Activated T-cell treated with anti-CD3 and anti-CD28 coated beads, Interleukin-2, amount 50 U/mL, for 72 hours (primary cell): ENCODE measurements around the gene BAG5. TPM values are rescaled to one million over a fixed set of nuclear protein-coding genes. Genes with fewer than 3 reads are reported as not detected.

ENCODE experiments used
- ATAC-seq, 2 donors: fragments of 150-1000 bp; cut with Tn5 transposase; replicated peaks in 1 of 2; 2 replicates each; pipeline ENCODE4 v1.10.0; 2021; ENCODE audit warnings: moderate library complexity in 2 of 2, mild to moderate bottlenecking in 1 of 2
- DNase-seq, 2 donors: peaks; one replicate each; pipeline ENCODE4 v3.0.0; 2021 to 2022; ENCODE audit warnings: mixed read lengths in 1 of 2
- H3K27ac Mint-ChIP-seq: one replicate; pipeline ENCODE4 v1.8.0; 2022; ENCODE audit warnings: mild to moderate bottlenecking, moderate library complexity, mixed read lengths
- H3K27me3 Mint-ChIP-seq: one replicate; pipeline ENCODE4 v1.8.0; 2022; ENCODE audit warnings: low read depth, mixed read lengths
- H3K36me3 Mint-ChIP-seq, 2 donors: one replicate each; pipeline ENCODE4 v1.8.0; 2022; ENCODE audit warnings: mixed read lengths in 2 of 2, mild to moderate bottlenecking in 1 of 2; ENCODE audit not compliant: insufficient read depth in 2 of 2
- H3K4me1 Mint-ChIP-seq: one replicate; pipeline ENCODE4 v1.8.0; 2022; ENCODE audit warnings: low read depth, mixed read lengths
- H3K4me3 Mint-ChIP-seq, 2 donors: one replicate each; pipeline ENCODE4 v1.8.0; 2022; ENCODE audit warnings: mild to moderate bottlenecking in 2 of 2, mixed read lengths in 2 of 2, moderate library complexity in 2 of 2
- H3K9me3 Mint-ChIP-seq, 2 donors: one replicate each; pipeline ENCODE4 v1.8.0; 2022; ENCODE audit warnings: mixed read lengths in 2 of 2
- total RNA-seq, 2 donors: library from RNA; stranded (reverse); gene quantifications; one replicate each; pipeline ENCODE4 v1.2.3, GENCODE V29; 2022

The BAG5 gene
- total RNA-seq, 2 donors from 2014 or later = 29.3 TPM

DNA sequence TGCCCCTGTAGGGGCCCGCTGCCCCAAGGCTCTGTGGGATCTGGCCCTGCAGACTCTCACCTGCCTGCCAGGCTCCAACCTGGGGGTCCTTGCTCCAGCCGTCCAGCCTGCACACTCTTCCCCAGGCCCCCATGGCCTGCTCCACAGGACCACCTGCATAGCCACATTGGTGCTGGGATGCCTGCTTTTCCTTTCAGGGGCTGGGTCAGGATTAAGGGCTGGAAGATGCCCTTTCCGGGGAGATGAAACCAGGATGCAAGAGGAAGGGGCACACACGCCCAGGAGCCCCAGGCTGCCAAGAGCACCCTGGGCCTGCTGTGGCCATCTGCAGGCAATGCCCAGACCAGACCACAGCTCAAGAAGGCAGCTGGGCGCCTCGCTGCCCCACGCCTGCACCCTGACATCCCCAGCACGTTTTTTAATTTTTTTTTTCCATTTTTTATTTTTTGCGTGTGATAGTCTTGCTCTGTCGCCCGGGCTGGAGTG is 15.0 kb downstream of the BAG5 start:
- DNase-seq (no peak), ATAC-seq (no peak)
- Mint-ChIP-seq H3K4me1 (no peaks in the 10 kb centered on the region), H3K4me3 (no peak overlapping the region), H3K27ac (no peak overlapping the region), H3K9me3 (no peaks in the 10 kb centered on the region), H3K36me3 (no peaks in the 10 kb centered on the region), H3K27me3 (no peaks in the 10 kb centered on the region)

GRCh38 chr14:103546652-103547454 is 15.6 kb downstream of the BAG5 start:
- Mint-ChIP-seq H3K4me1 (no peaks in the 10 kb centered on the region), H3K9me3 (no peaks in the 10 kb centered on the region)

GRCh38 chr14:103545915-103546651 is 16.4 kb downstream of the BAG5 start:
- Mint-ChIP-seq H3K9me3 (no peaks in the 10 kb centered on the region), H3K4me1 (no peaks in the 10 kb centered on the region)

More at GRCh38 chr14:103546652-103547454, 15.6 kb downstream of the BAG5 start:
- Mint-ChIP-seq H3K27ac (no peak overlapping the region), H3K4me3 (no peak overlapping the region), H3K27me3 (no peaks in the 10 kb centered on the region), H3K36me3 (no peaks in the 10 kb centered on the region)
- ATAC-seq = peak; percentile 74 to 79
- peak; percentile 77 to 81 for DNase-seq

DNA sequence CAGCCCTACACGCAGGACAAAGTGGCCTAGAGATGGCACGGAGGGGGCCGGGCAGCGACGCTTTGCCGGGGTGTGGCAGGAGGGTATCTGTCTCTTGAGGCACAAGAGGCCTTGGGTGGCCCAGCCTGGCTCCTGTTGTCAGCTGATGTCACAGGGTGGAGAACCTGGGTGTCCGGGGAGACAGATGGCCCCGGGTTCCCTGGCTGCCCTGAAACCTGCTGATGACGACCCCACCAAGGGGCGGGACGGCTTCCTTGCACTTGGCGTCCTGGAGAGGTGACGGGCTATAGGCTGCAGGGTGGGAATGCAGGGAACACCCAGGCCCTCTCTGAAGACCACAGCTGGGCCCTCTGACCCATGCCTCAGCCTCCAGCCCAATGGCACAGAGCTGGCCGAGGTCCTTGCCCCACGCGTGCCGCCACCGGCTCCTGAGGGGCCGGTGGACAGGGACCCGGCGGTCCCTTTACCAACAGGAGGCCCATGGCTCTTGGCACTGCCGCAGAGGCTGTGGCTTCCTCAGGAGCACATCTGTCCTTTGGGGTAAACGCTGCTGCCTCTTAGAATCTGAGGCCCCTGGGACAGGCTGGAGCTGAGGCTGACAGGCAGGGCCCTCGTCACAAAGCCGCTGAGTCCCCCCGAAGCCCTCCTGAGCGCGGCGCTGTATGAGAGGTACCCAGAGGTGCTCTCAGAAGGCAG is 17.1 kb downstream of the BAG5 start:
- H3K4me3 Mint-ChIP-seq = no peak overlapping the region
- H3K27ac Mint-ChIP-seq = no peak overlapping the region
- no peaks in the 10 kb centered on the region for H3K27me3 Mint-ChIP-seq
- no peak for ATAC-seq
- H3K36me3 Mint-ChIP-seq = no peaks in the 10 kb centered on the region
- DNase-seq = no peak
- no peaks in the 10 kb centered on the region for H3K9me3 Mint-ChIP-seq
- no peaks in the 10 kb centered on the region for H3K4me1 Mint-ChIP-seq

More at GRCh38 chr14:103545915-103546651, 16.4 kb downstream of the BAG5 start:
- no peak overlapping the region for H3K4me3 Mint-ChIP-seq
- no peak overlapping the region for H3K27ac Mint-ChIP-seq
- ATAC-seq (no peak), DNase-seq (no peak)
- H3K27me3 Mint-ChIP-seq = no peaks in the 10 kb centered on the region
- H3K36me3 Mint-ChIP-seq = no peaks in the 10 kb centered on the region

DNA sequence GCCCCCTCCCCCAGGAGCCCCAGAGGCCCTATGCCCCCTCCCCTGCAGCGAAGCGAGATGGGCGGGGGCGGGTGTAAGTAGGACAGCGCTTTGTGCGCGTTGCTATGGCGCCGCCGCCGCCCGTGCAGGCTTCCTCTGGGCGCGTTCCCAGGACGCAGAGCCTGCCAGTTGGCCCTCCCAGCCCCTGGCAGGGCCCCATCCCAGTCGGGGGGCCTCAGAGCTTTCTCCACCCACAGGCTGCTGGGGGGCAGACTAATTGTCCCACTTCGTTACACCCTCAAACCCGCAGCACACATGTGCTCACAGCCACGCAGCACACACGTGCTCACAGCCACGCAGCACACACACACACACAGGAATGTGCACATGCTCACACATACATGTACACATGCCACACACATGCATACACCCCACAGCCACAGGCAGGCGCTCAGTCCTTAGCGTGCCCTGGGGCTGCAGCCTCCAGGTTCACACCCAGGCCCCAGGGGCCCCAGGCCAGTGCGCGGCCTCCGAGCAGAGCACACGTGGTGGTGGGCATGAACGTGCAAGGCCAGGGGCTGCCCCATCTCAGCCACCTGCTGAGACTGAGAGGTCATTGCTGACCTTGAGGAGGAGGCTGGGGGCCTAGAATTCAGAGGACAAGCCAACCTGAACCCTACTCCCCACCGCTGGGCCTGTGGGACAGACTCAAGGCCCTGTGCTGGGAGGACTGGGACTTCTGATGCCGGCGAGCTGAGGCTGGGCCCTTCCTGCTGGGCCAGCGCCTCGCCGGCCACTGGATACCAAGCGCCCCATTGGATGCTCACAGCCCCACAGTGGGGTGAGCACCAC is 17.9 kb downstream of the BAG5 start:
- no peaks in the 10 kb centered on the region for H3K27me3 Mint-ChIP-seq
- no peaks in the 10 kb centered on the region for H3K36me3 Mint-ChIP-seq
- H3K9me3 Mint-ChIP-seq = no peaks in the 10 kb centered on the region
- DNase-seq (no peak), ATAC-seq (no peak)
- H3K4me1 Mint-ChIP-seq = no peaks in the 10 kb centered on the region
- no peak overlapping the region for H3K4me3 Mint-ChIP-seq
- no peak overlapping the region for H3K27ac Mint-ChIP-seq

DNA sequence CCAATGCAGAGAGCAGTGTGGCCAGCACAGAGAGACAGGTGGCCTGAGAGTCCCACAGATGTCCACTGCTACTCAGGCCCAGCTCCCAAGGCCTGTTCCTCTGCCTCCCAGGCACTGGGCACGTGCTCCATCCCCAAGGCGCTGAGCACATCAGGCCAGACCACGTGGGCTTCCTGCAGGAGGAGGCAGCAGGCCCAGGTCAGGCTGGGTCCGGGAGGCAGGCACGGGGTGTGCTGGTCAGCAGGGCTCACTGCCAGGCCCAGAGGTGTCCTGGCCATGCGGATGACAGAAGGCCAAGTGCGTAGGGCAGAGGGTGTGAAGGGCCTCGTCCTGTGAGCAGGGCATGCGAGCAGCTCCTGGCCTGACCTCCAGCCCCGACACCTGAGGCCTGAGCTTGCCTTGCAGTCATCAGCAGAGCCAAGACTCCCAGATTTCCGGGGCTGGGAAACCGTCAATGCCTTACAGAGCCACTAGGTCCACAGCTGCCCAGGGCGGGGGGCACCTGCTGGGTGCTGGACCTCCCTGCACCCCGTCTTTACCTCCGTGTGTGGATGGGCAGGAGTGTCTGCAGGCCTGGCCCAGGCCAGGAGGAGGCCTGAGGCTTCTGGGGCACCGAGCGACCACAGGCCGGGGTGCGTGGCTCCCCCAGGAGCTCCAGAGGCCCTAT is 18.6 kb downstream of the BAG5 start:
- no peaks in the 10 kb centered on the region for H3K27me3 Mint-ChIP-seq
- no peaks in the 10 kb centered on the region for H3K9me3 Mint-ChIP-seq
- H3K4me3 Mint-ChIP-seq = no peak overlapping the region
- DNase-seq (no peak), ATAC-seq (no peak)
- H3K4me1 Mint-ChIP-seq = no peaks in the 10 kb centered on the region
- H3K27ac Mint-ChIP-seq = no peak overlapping the region
- no peaks in the 10 kb centered on the region for H3K36me3 Mint-ChIP-seq

DNA sequence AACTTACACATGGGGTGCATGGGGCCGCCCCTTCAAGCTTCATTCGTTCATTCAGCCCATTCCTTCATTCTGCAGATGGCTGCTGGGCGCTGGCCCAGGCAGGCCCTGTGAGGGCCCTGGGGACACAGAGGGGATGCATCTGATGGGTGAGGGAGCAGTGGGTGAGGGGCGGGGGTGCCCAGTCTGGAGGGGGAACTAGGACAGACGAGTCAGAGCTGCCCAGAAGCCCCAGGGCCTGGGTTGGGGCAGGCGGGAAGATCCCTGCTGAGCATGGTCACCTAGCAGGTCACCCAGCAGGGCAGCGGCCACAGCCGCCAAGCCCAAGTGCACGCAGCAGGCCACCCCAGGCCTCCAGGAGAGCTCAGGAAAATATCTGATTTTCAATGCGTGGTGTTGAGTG is 19.3 kb downstream of the BAG5 start:
- H3K4me1 Mint-ChIP-seq = no peaks in the 10 kb centered on the region
- DNase-seq = no peak
- no peak overlapping the region for H3K4me3 Mint-ChIP-seq
- no peaks in the 10 kb centered on the region for H3K27me3 Mint-ChIP-seq
- ATAC-seq = no peak
- no peak overlapping the region for H3K27ac Mint-ChIP-seq
- no peaks in the 10 kb centered on the region for H3K9me3 Mint-ChIP-seq
- no peaks in the 10 kb centered on the region for H3K36me3 Mint-ChIP-seq

- no peak overlapping the region for H3K4me3 Mint-ChIP-seq
- ATAC-seq = no peak
Observed at GRCh38 chr14:103542605-103543088, 19.8 kb downstream of the BAG5 start.

DNA sequence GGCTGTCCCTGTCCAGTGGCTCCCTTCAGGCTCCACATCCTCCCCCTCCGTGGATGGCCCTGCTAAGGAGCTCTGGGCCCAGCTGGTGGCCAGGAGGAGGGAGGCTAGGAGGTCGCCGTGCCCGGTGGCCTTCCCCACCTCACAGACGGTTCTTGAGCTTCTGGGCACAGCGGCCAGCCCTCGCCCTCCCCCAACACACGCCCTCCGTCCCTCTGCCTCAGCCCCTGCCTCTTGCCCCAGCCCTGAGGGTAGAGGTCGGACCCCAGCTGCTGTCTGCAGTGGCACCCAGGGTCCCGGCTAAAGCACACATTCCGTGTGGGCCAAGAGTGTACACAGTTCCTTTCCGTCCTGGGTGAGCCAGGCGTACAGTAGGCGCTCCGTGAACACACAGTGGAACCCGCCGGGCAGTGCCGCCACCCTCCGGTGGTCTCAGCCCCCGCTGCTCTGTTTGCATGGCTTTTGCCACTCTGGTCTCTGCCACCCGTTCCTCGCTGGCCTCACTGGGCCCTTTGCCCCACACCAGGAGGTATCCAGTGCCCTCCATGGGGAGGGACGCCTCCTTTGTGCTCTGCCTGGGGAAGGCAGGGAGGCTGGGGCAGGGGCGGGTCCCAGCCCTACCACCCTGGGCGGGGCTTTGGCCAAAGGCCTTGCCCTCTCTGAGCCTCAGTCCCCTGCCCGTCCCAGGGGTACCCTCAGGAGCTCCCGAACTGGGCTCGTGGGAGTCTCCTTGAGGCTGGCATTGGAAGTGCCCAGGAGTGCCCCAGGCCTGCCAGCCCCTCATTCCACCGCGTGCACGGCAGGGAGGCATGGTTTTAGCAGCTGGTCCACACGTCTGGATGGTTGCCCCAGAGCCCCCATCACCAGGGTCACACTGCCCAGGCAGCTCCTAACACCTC is 20.5 kb downstream of the BAG5 start:
- Mint-ChIP-seq H3K36me3 (no peaks in the 10 kb centered on the region), H3K4me1 (no peaks in the 10 kb centered on the region), H3K27ac (no peak overlapping the region), H3K4me3 (no peak overlapping the region), H3K27me3 (no peaks in the 10 kb centered on the region), H3K9me3 (no peaks in the 10 kb centered on the region)
- no peak for ATAC-seq
- no peak for DNase-seq

More at GRCh38 chr14:103542605-103543088, 19.8 kb downstream of the BAG5 start:
- Mint-ChIP-seq H3K27ac (no peak overlapping the region), H3K36me3 (no peaks in the 10 kb centered on the region), H3K9me3 (no peaks in the 10 kb centered on the region), H3K27me3 (no peaks in the 10 kb centered on the region), H3K4me1 (no peaks in the 10 kb centered on the region)
- DNase-seq = no peak

GRCh38 chr14:103540821-103541708 is 21.4 kb downstream of the BAG5 start:
- H3K27me3 Mint-ChIP-seq = no peaks in the 10 kb centered on the region
- H3K27ac Mint-ChIP-seq = no peak overlapping the region
- DNase-seq = no peak
- no peaks in the 10 kb centered on the region for H3K9me3 Mint-ChIP-seq
- ATAC-seq = no peak
- no peaks in the 10 kb centered on the region for H3K36me3 Mint-ChIP-seq
- no peak overlapping the region for H3K4me3 Mint-ChIP-seq
- no peaks in the 10 kb centered on the region for H3K4me1 Mint-ChIP-seq
